ENCODE data around the gene S100B. TPM values are rescaled to one million over a fixed set of nuclear protein-coding genes. Genes with fewer than 3 reads are reported as not detected.
A peak's percentile ranks its signal among the peaks of the same experiment; 100 is the strongest.

S100B gene
- total RNA-seq, 3 donors from 2014 or later = 25.6 to 242 (median 61.3) TPM

GRCh38 chr21:46603228-46603627, 1.7 kb downstream of the S100B start:
- H3K4me1 ChIP-seq = no peaks in the 10 kb centered on the region
- DNase-seq (ENCODE audit: low spot score in 2 of 2) = no peak
- peak overlapping the region in 1 of 3 donors; percentile 11 for H3K4me3 ChIP-seq
- TF ChIP-seq POLR2AphosphoS5 (IDR thresholded peaks at IDR 0.05) (no peak), POLR2A (IDR thresholded peaks at IDR 0.05) (no peak)
- TF ChIP-seq, protein P1, sequence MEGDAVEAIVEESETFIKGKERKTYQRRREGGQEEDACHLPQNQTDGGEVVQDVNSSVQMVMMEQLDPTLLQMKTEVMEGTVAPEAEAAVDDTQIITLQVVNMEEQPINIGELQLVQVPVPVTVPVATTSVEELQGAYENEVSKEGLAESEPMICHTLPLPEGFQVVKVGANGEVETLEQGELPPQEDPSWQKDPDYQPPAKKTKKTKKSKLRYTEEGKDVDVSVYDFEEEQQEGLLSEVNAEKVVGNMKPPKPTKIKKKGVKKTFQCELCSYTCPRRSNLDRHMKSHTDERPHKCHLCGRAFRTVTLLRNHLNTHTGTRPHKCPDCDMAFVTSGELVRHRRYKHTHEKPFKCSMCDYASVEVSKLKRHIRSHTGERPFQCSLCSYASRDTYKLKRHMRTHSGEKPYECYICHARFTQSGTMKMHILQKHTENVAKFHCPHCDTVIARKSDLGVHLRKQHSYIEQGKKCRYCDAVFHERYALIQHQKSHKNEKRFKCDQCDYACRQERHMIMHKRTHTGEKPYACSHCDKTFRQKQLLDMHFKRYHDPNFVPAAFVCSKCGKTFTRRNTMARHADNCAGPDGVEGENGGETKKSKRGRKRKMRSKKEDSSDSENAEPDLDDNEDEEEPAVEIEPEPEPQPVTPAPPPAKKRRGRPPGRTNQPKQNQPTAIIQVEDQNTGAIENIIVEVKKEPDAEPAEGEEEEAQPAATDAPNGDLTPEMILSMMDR (IDR thresholded peaks at IDR 0.05) = no peak
- H3K36me3 ChIP-seq = no peaks in the 10 kb centered on the region
- no peak overlapping the region for H3K27ac ChIP-seq
- no peaks in the 10 kb centered on the region for H3K9me3 ChIP-seq
- H3K27me3 ChIP-seq = no peaks in the 10 kb centered on the region
- intact Hi-C loops (cut with DNase I; ENCODE audit: low total_unique reads) = no loop called here

- Histone ChIP-seq H3K27ac (no peak overlapping the region), H3K4me3 (no peak overlapping the region), H3K27me3 (no peaks in the 10 kb centered on the region), H3K4me1 (no peaks in the 10 kb centered on the region), H3K9me3 (no peaks in the 10 kb centered on the region), H3K36me3 (no peaks in the 10 kb centered on the region)
- DNase-seq (ENCODE audit: low spot score in 2 of 2) = no peak
- TF ChIP-seq POLR2AphosphoS5 (IDR thresholded peaks at IDR 0.05) (no peak), POLR2A (IDR thresholded peaks at IDR 0.05) (no peak)
- TF ChIP-seq, protein P1 (IDR thresholded peaks at IDR 0.05) = no peak
- intact Hi-C loops (cut with DNase I; ENCODE audit: low total_unique reads) = no loop called here
Measured at GRCh38 chr21:46600978-46601377, 3.9 kb downstream of the S100B start.

GRCh38 chr21:46600305-46600704, 4.6 kb downstream of the S100B start:
- Histone ChIP-seq H3K4me1 (no peaks in the 10 kb centered on the region), H3K9me3 (no peaks in the 10 kb centered on the region), H3K4me3 (no peak overlapping the region), H3K27me3 (no peaks in the 10 kb centered on the region), H3K36me3 (no peaks in the 10 kb centered on the region), H3K27ac (peak overlapping the region; percentile 40)
- TF ChIP-seq POLR2A (IDR thresholded peaks at IDR 0.05) (no peak), POLR2AphosphoS5 (IDR thresholded peaks at IDR 0.05) (no peak)
- TF ChIP-seq, protein P1 (IDR thresholded peaks at IDR 0.05) = no peak
- intact Hi-C loops (cut with DNase I; ENCODE audit: low total_unique reads) = no loop called here
- no peak for DNase-seq (ENCODE audit: low spot score in 2 of 2)

- H3K4me1 ChIP-seq = no peaks in the 10 kb centered on the region
- no peak for DNase-seq (ENCODE audit: low spot score in 2 of 2)
- TF ChIP-seq, protein P1 (IDR thresholded peaks at IDR 0.05) = no peak
- TF ChIP-seq POLR2AphosphoS5 (IDR thresholded peaks at IDR 0.05) (peak in 1 of 3 donors; percentile 47), POLR2A (IDR thresholded peaks at IDR 0.05) (no peak)
Measured at GRCh38 chr21:46598581-46599572, 6.0 kb downstream of the S100B start.

GRCh38 chr21:46597896-46598343, 7.0 kb downstream of the S100B start:
- Histone ChIP-seq H3K4me3 (no peak overlapping the region), H3K9me3 (peaks cover 5 to 9% of the 10 kb centered on the region in 2 donors), H3K4me1 (no peaks in the 10 kb centered on the region), H3K27ac (peak overlapping the region; percentile 17 to 25), H3K27me3 (no peaks in the 10 kb centered on the region), H3K36me3 (no peaks in the 10 kb centered on the region)
- TF ChIP-seq POLR2A (IDR thresholded peaks at IDR 0.05) (no peak), POLR2AphosphoS5 (IDR thresholded peaks at IDR 0.05) (no peak)
- DNase-seq (ENCODE audit: low spot score in 2 of 2) = no peak
- intact Hi-C loops (cut with DNase I; ENCODE audit: low total_unique reads) = no loop called here

More at GRCh38 chr21:46598581-46599572, 6.0 kb downstream of the S100B start:
- H3K9me3 ChIP-seq = peaks cover 4 to 6% of the 10 kb centered on the region in 2 donors
- H3K4me3 ChIP-seq = no peak overlapping the region
- intact Hi-C loops (cut with DNase I; ENCODE audit: low total_unique reads) = no loop called here
- no peaks in the 10 kb centered on the region for H3K27me3 ChIP-seq
- peak overlapping the region; percentile 40 for H3K27ac ChIP-seq
- H3K36me3 ChIP-seq = no peaks in the 10 kb centered on the region

Measured in breast epithelium (tissue), 4 donors.